IPS DF 19.7 (cell line): ENCODE results near the gene MKX.
"Not testable (repeated sequence)": the region's sequence is repeated elsewhere in the genome, so short reads cannot be mapped to it uniquely, and the experiment has no call there.

Experiments
- DNase-seq: peaks from one replicate; pipeline ENCODE4 v3.0.0-alpha.2; 2013; ENCODE audit warnings: low read depth, low spot score

The MKX gene

DNA sequence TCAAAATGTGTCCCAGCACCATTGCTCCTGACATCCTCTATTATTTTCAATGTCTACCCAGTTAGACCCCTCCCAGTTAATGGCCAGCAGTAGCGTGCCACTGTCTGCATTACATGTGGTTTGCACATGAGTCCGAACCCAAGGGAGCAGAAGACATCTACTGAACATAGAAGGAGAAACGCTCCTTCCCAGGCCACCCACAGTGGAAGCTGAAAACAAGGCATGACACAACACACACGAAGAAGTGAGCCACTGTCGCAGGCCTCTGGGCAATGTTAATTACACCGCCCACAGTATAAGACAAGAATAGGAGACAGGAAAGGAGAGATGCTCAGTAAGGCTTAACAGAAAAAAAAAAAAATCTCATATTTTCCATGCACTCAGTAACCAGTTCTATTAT lies 50.5 kb downstream of the MKX start:
- DNase-seq, result no peak

- DNase-seq, result no peak
Measured at GRCh38 chr10:27692663-27693062, 53.0 kb downstream of the MKX start.

DNA sequence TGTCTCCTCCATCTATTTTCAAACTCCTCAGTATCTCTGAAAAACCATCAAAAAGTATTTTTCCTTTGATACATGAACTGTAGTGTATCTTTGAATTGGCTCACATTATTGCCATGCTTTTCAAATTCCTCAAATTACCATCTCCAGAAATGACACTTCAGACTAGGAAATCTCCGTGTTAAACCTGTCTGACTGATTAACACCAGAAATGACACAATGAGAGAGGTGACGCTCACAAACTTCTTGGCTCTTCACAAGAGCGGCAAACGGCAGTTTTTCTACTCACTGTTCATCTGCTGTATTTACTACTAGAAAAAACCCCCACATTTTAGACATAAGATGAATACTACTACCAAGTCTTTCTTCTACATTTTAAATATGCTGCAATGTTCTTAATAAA lies 56.6 kb downstream of the MKX start:
- no peak for DNase-seq

DNA sequence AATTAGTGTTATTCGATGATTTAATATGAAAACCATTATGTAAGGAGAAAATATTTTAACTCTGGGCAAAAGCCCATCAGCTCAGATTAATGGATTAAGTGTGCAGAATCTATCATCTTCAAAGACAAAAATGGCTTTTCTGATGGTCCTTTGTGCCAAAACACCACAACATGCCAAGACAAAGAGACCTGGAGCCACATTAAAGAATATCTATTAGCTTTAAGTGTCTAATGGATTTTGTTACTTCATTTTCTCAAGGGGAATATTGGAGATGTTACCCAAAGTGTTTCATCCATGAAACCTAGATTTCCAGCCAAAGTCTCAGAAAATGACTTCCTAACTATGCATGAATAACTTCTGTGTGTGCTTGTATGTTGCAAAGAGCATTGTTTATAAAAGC lies 57.3 kb downstream of the MKX start:
- no peak for DNase-seq

GRCh38 chr10:27687743-27688142 lies 57.9 kb downstream of the MKX start:
- no peak for DNase-seq

DNA sequence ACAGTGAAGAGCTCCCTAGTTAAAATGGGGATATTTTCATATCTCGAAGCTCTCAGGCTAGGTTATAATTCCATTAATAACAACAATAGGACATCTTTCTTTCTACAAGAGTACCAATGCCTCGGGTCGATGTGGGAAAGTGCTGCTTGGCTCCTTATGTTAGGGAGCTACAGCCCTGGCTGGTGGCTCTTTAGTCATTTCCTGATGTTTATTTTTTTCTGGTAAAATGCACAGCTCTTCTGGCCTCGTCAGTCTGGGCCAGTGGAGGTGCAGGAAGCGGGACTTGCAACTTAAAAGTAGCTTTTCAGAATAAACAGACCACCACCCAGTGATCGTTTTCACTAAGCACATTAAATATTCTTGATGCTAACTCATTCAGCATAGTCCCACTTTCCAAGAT lies 58.3 kb downstream of the MKX start:
- DNase-seq, result no peak

DNA sequence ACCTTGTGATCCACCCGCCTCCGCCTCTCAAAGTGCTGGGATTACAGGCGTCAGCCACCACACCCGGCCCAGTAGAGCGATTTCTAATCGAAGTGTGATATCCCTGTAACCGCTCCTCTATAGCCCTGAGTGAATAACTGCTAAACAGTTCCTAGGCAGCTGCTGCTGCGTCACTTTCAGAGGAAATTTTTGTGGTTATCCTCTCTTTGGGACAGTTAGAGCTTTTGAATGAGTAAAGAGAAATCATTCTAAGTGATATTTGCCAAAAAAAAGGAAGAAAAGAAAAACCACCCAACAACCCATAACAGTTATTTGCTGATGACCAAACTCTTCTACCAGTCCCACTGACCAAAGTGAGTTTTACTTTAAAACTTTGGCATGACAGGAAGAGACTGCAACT lies 59.9 kb downstream of the MKX start:
- no peak for DNase-seq

DNA sequence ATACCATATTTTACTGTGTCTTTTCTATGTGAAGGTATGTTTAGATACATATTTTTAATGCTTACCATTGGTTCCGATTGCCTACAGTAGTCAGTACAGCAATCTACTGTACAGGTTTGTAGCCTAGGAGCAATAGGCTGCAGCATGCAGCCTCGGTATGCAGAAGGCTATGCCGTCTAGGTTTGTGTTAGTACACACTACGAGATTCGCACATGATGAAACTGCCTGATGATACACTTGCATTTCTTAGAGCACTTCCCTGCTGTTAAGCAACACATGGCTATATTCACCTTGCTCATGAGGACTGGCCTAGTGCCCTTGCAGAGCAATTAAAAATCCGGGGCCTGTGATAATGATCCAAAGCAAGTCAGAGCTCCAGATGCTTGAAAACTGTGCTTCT lies 62.4 kb downstream of the MKX start:
- DNase-seq, result no peak

GRCh38 chr10:27681795-27682194 lies 63.8 kb downstream of the MKX start:
- not testable (repeated sequence) for DNase-seq

DNA sequence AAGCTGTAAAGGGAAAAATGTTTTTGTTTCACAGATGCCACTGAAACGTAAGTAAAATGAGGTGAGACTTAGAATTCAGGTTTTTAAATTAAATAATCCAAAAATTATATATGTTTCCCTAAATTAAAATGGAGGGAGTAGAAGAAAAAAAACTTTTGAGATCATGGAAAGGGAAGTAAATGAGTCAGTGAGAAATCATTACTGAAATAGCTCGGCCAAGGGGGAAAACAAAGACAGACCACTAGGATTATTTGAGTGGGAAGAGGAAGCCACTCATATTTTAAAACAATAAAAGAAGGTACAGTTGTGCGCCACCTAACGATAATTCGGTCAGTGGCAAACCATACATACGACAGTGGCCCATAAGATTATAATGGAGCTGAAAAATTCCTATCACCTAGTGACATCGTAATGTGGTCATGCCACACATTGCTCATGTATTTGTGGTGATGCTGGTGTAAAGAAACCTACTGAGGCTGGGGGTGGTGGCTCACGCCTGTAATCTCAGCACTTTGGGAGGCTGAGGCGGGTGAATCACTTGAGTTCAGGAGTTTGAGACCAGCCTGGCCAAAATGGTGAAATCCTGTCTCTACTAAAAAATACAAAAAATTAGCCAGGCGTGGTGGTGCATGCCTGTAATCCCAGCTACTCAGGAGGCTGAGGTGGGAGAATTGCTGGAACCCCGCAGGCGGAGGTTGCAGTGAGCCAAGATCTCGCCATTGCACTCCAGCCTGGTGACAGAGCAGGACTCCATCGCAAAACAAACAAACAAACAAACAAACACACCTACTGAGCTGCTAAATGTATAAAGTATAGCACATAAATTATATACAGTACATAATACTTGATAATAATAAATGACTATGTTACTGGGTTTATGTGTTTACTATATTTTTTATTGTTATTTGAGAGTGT lies 64.7 kb downstream of the MKX start:
- no peak for DNase-seq

- DNase-seq, result no peak
Measured at GRCh38 chr10:27680006-27680557, 65.5 kb downstream of the MKX start.

- DNase-seq, result no peak
Measured at GRCh38 chr10:27679369-27679912, 66.2 kb downstream of the MKX start.

DNA sequence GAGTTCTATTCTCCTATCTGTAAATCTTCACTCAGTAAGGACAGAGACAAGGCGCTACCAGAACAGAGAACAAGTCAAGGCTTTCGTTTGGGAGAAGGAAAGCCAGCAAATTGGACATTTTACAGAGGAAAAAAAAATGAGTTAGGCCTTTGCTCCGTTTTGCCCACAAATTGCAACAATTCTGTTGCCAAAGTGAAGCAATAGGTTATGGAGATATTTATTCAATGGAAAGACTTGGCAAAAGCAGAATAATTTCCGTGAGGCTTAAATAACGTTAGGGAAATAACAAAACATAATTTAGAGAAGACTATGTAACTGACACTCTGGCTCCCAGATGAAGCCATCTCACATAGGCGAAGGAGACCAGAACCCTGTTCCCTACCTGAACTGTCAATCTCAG lies 67.5 kb downstream of the MKX start:
- no peak for DNase-seq

- no peak for DNase-seq
Measured at GRCh38 chr10:27673065-27673464, 72.6 kb downstream of the MKX start.

GRCh38 chr10:27671821-27672220 lies 73.8 kb downstream of the MKX start:
- DNase-seq, result no peak

GRCh38 chr10:27664461-27664860 lies 81.2 kb downstream of the MKX start:
- DNase-seq, result no peak

DNA sequence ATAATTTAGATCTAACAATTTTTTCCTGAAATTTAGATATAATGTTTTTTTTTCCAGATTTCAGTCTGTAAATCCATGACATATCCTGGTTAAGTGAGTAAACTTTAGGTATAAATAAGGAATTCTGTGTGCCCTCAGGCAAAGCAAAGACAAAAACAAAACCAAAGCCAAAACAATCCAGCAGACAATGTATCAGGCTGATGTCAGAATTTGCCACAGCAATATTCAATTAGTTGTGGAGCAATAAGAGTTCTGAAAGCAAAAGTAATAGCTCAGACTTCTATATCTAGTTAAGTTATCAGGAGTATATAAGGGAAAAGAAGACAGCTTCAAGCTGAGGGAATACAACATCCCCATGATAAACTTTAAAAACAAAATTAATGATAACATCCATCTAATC lies 82.0 kb downstream of the MKX start:
- no peak for DNase-seq

- DNase-seq, result no peak
Measured at GRCh38 chr10:27661514-27662286, 83.9 kb downstream of the MKX start.

DNA sequence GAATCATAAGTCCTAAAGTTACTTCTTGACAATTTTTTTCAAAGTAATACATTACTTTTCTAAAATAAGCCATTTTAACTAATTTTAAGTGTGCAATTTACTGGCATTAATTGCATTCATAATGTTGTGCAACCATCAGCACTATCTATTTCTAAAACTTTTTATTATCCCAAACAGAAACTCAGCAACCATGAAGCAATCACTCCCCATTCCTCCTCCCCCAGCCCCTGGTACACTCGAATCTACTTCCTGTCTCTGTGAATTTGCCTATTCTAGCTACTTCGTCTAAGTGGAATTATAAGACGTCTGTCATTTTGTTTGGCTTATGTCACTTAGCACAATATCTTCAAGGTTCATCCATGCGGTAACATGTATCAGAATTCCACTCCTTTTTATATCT lies 84.9 kb downstream of the MKX start:
- DNase-seq, result no peak

DNA sequence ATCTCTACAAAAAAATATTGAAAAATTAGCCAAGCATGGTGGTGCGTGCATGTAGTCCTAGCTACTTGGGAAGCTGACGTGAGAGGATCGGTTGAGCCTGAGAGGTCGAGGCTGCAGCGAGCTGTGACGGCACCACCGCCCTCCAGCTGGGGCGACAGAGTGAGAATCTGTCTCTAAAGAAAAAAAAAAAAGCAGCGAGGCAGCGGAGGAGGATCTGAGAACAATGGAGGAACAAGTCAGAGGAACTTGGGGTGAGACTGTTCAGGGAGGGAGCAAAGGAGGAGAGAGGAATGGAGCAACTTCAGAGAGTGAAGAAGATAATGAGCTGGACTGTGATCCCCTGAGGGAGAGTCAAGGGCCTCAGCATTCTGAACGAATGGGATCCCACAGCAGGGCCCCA lies 85.4 kb downstream of the MKX start:
- no peak for DNase-seq

DNA sequence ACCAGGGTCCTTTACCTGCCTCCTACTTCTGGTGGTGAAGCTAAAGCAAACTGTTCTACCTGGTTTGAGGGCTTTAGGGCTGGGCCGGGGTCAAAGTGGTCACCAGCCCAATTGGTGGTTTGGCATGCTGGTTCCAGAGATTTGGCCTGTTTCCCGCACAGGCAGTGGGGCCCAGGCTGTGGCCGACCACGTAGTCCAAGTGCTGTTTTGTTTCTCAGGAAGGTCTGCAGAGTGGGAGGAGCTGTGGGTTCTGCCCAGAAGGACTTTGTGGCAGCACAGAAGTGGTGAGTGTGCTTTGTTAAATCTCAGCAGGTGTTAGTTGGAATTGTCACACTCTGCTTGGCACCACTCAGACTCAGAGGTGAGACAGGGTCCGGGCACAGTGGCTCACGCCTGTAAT lies 85.8 kb downstream of the MKX start:
- DNase-seq, result no peak

- no peak for DNase-seq
Measured at GRCh38 chr10:27658788-27659187, 86.8 kb downstream of the MKX start.
